Retinal pigment epithelial cell (primary cell): ENCODE results near the gene ATP1B4.

Experiments used
- DNase-seq: peaks from one replicate; pipeline ENCODE4 v3.0.0-alpha.2; 2010; ENCODE audit warnings: low read depth
- H3K4me3 ChIP-seq: 2 replicates; pipeline ENCODE4 v1.5.1; 2011; ENCODE audit warnings: mild to moderate bottlenecking, low read length, control low read depth, moderate library complexity
- CTCF ChIP-seq: conservative IDR thresholded peaks from 2 replicates; pipeline ENCODE4 v1.5.1; 2011; ENCODE audit warnings: low read depth, low read length, control low read depth, inconsistent platforms

The ATP1B4 gene

DNA sequence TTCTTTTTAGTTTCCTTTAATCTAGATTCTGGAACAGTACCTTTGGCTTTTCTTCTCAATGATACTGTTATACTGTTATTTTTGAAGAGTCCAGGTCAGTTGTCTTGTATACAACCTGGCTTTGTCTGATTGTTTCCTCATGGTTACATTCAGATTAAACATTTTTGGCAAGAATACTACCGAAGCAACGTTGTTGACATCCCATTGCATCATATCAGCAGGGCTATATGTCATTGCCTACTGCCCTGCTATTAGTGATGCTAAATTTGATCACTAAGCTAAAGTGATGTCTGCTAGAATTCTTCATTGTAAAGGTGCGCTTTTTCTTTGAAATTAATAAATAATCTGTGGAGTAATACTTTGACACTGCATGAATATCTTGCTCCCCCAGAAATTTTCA is 5.8 kb upstream of the ATP1B4 start:
- TF ChIP-seq CTCF = no peak
- DNase-seq = no peak

GRCh38 chrX:120357186-120357585 is 4.7 kb upstream of the ATP1B4 start:
- no peak for DNase-seq
- H3K4me3 ChIP-seq = no peak overlapping the region
- TF ChIP-seq CTCF = no peak

More for the DNA sequence above, 5.8 kb upstream of the ATP1B4 start:
- no peak overlapping the region for H3K4me3 ChIP-seq

DNA sequence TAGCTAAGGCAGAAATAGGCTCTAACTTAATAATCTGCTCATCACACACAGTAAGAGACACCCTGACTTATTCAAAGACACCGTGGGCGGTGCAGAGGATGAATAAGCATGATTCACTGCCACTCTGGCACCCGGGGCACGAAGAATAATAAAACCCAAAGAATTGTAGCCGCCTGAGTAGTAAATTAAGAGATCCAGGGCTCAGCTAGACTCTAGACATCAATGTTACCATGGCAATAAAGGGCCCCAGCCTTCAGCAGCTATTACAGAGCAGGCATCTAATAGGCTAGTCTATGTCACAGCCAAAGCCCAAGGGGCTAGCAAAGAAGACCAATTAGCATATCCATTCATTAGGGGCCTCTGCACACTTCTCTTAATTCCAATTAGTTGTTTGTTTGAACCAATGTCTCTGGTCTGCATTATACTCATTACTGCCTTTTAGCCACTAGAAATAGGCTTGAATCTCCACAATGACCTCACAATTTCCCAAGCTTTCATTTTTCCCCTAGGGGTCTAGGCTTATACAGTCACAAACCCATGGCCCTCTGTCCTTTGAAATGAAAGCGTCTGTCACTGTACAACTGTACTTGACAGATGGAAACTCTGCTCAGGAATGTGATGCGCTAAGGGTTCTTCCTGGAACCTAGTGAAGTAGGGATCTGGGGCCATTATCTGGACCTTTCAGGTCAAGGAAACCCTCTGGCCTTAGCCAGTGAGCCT is 3.0 kb upstream of the ATP1B4 start:
- H3K4me3 ChIP-seq = no peak overlapping the region
- no peak for DNase-seq
- TF ChIP-seq CTCF = no peak

DNA sequence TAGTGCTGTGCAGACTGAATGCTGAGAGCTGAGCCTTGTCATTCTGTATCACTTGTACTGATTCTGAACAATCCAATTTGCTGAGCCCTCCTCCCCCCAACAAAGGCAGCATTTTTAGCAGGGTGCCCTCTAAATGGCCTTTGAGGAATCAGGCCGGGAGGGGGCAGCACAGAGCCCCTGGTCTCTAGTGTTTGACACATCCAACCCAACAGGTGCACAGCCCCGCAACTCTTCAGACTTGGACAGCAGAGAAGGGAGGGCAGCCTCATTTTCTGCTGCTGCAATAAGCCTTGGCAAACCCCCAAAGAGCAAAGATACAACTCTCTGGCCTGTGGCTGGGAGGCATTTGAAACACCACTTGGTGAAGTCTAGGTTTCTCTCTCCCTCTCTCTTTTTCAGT is 3.4 kb downstream of the ATP1B4 start:
- peak; percentile 57 for TF ChIP-seq CTCF
- H3K4me3 ChIP-seq = no peak overlapping the region
- DNase-seq = no peak

GRCh38 chrX:120365968-120366367 is 4.1 kb downstream of the ATP1B4 start:
- TF ChIP-seq CTCF = no peak
- H3K4me3 ChIP-seq = no peak overlapping the region
- no peak for DNase-seq

GRCh38 chrX:120366794-120367193 is 4.9 kb downstream of the ATP1B4 start:
- no peak overlapping the region for H3K4me3 ChIP-seq
- no peak for DNase-seq

More at GRCh38 chrX:120366794-120367193, 4.9 kb downstream of the ATP1B4 start:
- no peak for TF ChIP-seq CTCF
